ENCODE data around the gene ASCL2. TPM values are rescaled to one million over a fixed set of nuclear protein-coding genes. Genes with fewer than 3 reads are reported as not detected.

The ASCL2 gene
- total RNA-seq, 1 experiment from 2014 or later = not detected

- BruUV-seq (replicated peaks) = no TSS peak
- no peak for TF ChIP-seq CTCF (IDR thresholded peaks at IDR 0.05; ENCODE audit: unreplicated experiment)
- no peak for DNase-seq (ENCODE audit: unreplicated experiment)
- Mint-ChIP-seq H3K4me1 (ENCODE audit: insufficient read depth, unreplicated experiment) (peaks cover 7% of the 10 kb centered on the region), H3K36me3 (ENCODE audit: insufficient read depth, unreplicated experiment) (no peaks in the 10 kb centered on the region), H3K4me3 (ENCODE audit: unreplicated experiment) (no peak overlapping the region), H3K27ac (ENCODE audit: low read depth, unreplicated experiment) (no peak overlapping the region), H3K27me3 (ENCODE audit: insufficient read depth, unreplicated experiment) (no peaks in the 10 kb centered on the region), H3K9me3 (ENCODE audit: unreplicated experiment) (no peaks in the 10 kb centered on the region)
- ChIA-PET CTCF (interaction anchor here (0.5 to 1.3 kb wide), 3 partner anchors 9 to 69 kb away, joined by 3 to 4 read pairs (median 3); no protein-coding TSS in a partner anchor), POLR2A (interaction anchor here (0.5 kb wide), 1 partner anchor 85 kb away, joined by 3 read pairs; no protein-coding TSS in a partner anchor)
- intact Hi-C loops (cut with micrococcal nuclease) = no loop called here
Measured at GRCh38 chr11:2258501-2259465, 11.6 kb downstream of the ASCL2 start.

GRCh38 chr11:2256951-2257700 is 13.3 kb downstream of the ASCL2 start:
- TF ChIP-seq CTCF (IDR thresholded peaks at IDR 0.05; ENCODE audit: unreplicated experiment) = no peak
- Mint-ChIP-seq H3K36me3 (ENCODE audit: insufficient read depth, unreplicated experiment) (no peaks in the 10 kb centered on the region), H3K9me3 (ENCODE audit: unreplicated experiment) (no peaks in the 10 kb centered on the region), H3K4me3 (ENCODE audit: unreplicated experiment) (peak overlapping the region; percentile 6), H3K4me1 (ENCODE audit: insufficient read depth, unreplicated experiment) (peaks cover 7% of the 10 kb centered on the region), H3K27ac (ENCODE audit: low read depth, unreplicated experiment) (no peak overlapping the region), H3K27me3 (ENCODE audit: insufficient read depth, unreplicated experiment) (no peaks in the 10 kb centered on the region)
- POLR2A ChIA-PET = interaction anchor here (0.6 kb wide), 1 partner anchor 12 kb away, joined by 3 read pairs; no protein-coding TSS in a partner anchor
- BruUV-seq (replicated peaks) = no TSS peak
- CTCF ChIA-PET = interaction anchor here (0.9 kb wide), 1 partner anchor 13 kb away, joined by 3 read pairs; no protein-coding TSS in a partner anchor
- no peak for DNase-seq (ENCODE audit: unreplicated experiment)
- intact Hi-C loops (cut with micrococcal nuclease) = no loop called here

- H3K9me3 Mint-ChIP-seq (ENCODE audit: unreplicated experiment) = no peaks in the 10 kb centered on the region
- CTCF ChIA-PET = no interaction called here
- H3K4me1 Mint-ChIP-seq (ENCODE audit: insufficient read depth, unreplicated experiment) = peaks cover 7% of the 10 kb centered on the region
- no peak for TF ChIP-seq CTCF (IDR thresholded peaks at IDR 0.05; ENCODE audit: unreplicated experiment)
- no peaks in the 10 kb centered on the region for H3K36me3 Mint-ChIP-seq (ENCODE audit: insufficient read depth, unreplicated experiment)
- no peaks in the 10 kb centered on the region for H3K27me3 Mint-ChIP-seq (ENCODE audit: insufficient read depth, unreplicated experiment)
- peak; percentile 27 for DNase-seq (ENCODE audit: unreplicated experiment)
- intact Hi-C loops (cut with micrococcal nuclease) = no loop called here
- H3K4me3 Mint-ChIP-seq (ENCODE audit: unreplicated experiment) = peak overlapping the region; percentile 6
- POLR2A ChIA-PET = no interaction called here
- BruUV-seq (replicated peaks) = no TSS peak
- no peak overlapping the region for H3K27ac Mint-ChIP-seq (ENCODE audit: low read depth, unreplicated experiment)
Measured at GRCh38 chr11:2256293-2256913, 14.0 kb downstream of the ASCL2 start.

- ChIA-PET POLR2A (no interaction called here), CTCF (no interaction called here)
- intact Hi-C loops (cut with micrococcal nuclease) = no loop called here
- Mint-ChIP-seq H3K9me3 (ENCODE audit: unreplicated experiment) (no peaks in the 10 kb centered on the region), H3K36me3 (ENCODE audit: insufficient read depth, unreplicated experiment) (no peaks in the 10 kb centered on the region), H3K4me3 (ENCODE audit: unreplicated experiment) (no peak overlapping the region), H3K27ac (ENCODE audit: low read depth, unreplicated experiment) (no peak overlapping the region), H3K27me3 (ENCODE audit: insufficient read depth, unreplicated experiment) (no peaks in the 10 kb centered on the region), H3K4me1 (ENCODE audit: insufficient read depth, unreplicated experiment) (peaks cover 6% of the 10 kb centered on the region)
- no peak for DNase-seq (ENCODE audit: unreplicated experiment)
- BruUV-seq (replicated peaks) = no TSS peak
- TF ChIP-seq CTCF (IDR thresholded peaks at IDR 0.05; ENCODE audit: unreplicated experiment) = no peak
Measured at GRCh38 chr11:2252018-2252417, 18.4 kb downstream of the ASCL2 start.

All from MCF 10A (cell line).